ACC112 (cell line): ENCODE data around the gene LAMA2.

Source experiments
- H2AFZ ChIP-seq: fragments of 200-600 bp; sonication (generic); one replicate; pipeline ENCODE4 v1.6.0; 2017; ENCODE audit warnings: antibody characterized with exemption, low read length; ENCODE audit not compliant: unreplicated experiment
- H3K27ac ChIP-seq: fragments of 200-600 bp; sonication (generic); 2 replicates; pipeline ENCODE4 v1.5.1; 2014; ENCODE audit warnings: low read depth, mild to moderate bottlenecking, antibody characterized with exemption, low read length, moderate library complexity
- H3K27me3 ChIP-seq: fragments of 200-600 bp; sonication (generic); 2 replicates; pipeline ENCODE4 v1.6.1; 2014; ENCODE audit warnings: mild to moderate bottlenecking, antibody characterized with exemption, low read length, moderate library complexity, mixed read lengths; ENCODE audit not compliant: insufficient read depth
- H3K36me3 ChIP-seq: fragments of 200-600 bp; sonication (generic); 2 replicates; pipeline ENCODE4 v1.6.1; 2016; ENCODE audit warnings: mild to moderate bottlenecking, antibody characterized with exemption, low read length, moderate library complexity, mixed read lengths; ENCODE audit not compliant: insufficient read depth
- H3K4me1 ChIP-seq: fragments of 200-600 bp; sonication (generic); one replicate; pipeline ENCODE4 v1.6.1; 2016; ENCODE audit warnings: low read length, mixed read lengths; ENCODE audit not compliant: insufficient read depth, unreplicated experiment, control insufficient read depth
- H3K4me3 ChIP-seq: fragments of 200-600 bp; sonication (generic); 2 replicates; pipeline ENCODE4 v1.5.1; 2014; ENCODE audit warnings: mild to moderate bottlenecking, low read depth, low read length
- H3K79me2 ChIP-seq: fragments of 200-600 bp; sonication (generic); one replicate; pipeline ENCODE4 v1.6.0; 2016; ENCODE audit warnings: low read length; ENCODE audit not compliant: control insufficient read depth, unreplicated experiment, insufficient read depth

LAMA2 gene

GRCh38 chr6:129454488-129454887, 571.5 kb downstream of the LAMA2 start:
- H3K4me1 ChIP-seq, result no peaks in the 10 kb centered on the region
- H3K4me3 ChIP-seq, result no peak overlapping the region
- H3K79me2 ChIP-seq, result no peaks in the 10 kb centered on the region
- H3K36me3 ChIP-seq, result no peaks in the 10 kb centered on the region
- H3K27me3 ChIP-seq, result no peaks in the 10 kb centered on the region
- H3K27ac ChIP-seq, result no peak overlapping the region
- H2AFZ ChIP-seq, result no peak overlapping the region

- no peaks in the 10 kb centered on the region for H3K36me3 ChIP-seq
- H3K27me3 ChIP-seq, result no peaks in the 10 kb centered on the region
These were observed 572.3 kb downstream of the LAMA2 start for GRCh38 chr6:129455126-129455769.

GRCh38 chr6:129460221-129460620, 577.3 kb downstream of the LAMA2 start:
- no peaks in the 10 kb centered on the region for H3K4me1 ChIP-seq
- no peak overlapping the region for H3K27ac ChIP-seq
- H3K27me3 ChIP-seq, result no peaks in the 10 kb centered on the region
- H2AFZ ChIP-seq, result no peak overlapping the region
- H3K79me2 ChIP-seq, result no peaks in the 10 kb centered on the region
- H3K4me3 ChIP-seq, result no peak overlapping the region
- H3K36me3 ChIP-seq, result no peaks in the 10 kb centered on the region

More at GRCh38 chr6:129455126-129455769, 572.3 kb downstream of the LAMA2 start:
- H3K4me3 ChIP-seq, result no peak overlapping the region
- no peak overlapping the region for H2AFZ ChIP-seq
- no peaks in the 10 kb centered on the region for H3K4me1 ChIP-seq
- H3K79me2 ChIP-seq, result no peaks in the 10 kb centered on the region
- H3K27ac ChIP-seq, result no peak overlapping the region

GRCh38 chr6:129469070-129469662, 586.2 kb downstream of the LAMA2 start:
- Histone ChIP-seq H3K36me3 (no peaks in the 10 kb centered on the region), H3K27me3 (no peaks in the 10 kb centered on the region), H3K4me3 (no peak overlapping the region)

GRCh38 chr6:129472239-129472638, 589.3 kb downstream of the LAMA2 start:
- no peaks in the 10 kb centered on the region for H3K36me3 ChIP-seq
- no peaks in the 10 kb centered on the region for H3K79me2 ChIP-seq
- H3K4me3 ChIP-seq, result no peak overlapping the region
- no peak overlapping the region for H2AFZ ChIP-seq
- H3K4me1 ChIP-seq, result no peaks in the 10 kb centered on the region
- no peaks in the 10 kb centered on the region for H3K27me3 ChIP-seq
- H3K27ac ChIP-seq, result no peak overlapping the region

More at GRCh38 chr6:129469070-129469662, 586.2 kb downstream of the LAMA2 start:
- Histone ChIP-seq H3K4me1 (no peaks in the 10 kb centered on the region), H2AFZ (no peak overlapping the region), H3K79me2 (no peaks in the 10 kb centered on the region), H3K27ac (no peak overlapping the region)

GRCh38 chr6:129473546-129473945, 590.6 kb downstream of the LAMA2 start:
- Histone ChIP-seq H3K79me2 (no peaks in the 10 kb centered on the region), H3K27ac (no peak overlapping the region), H2AFZ (no peak overlapping the region), H3K4me1 (no peaks in the 10 kb centered on the region), H3K36me3 (no peaks in the 10 kb centered on the region), H3K27me3 (no peaks in the 10 kb centered on the region), H3K4me3 (no peak overlapping the region)

- no peaks in the 10 kb centered on the region for H3K36me3 ChIP-seq
- H2AFZ ChIP-seq, result no peak overlapping the region
- H3K27ac ChIP-seq, result no peak overlapping the region
- no peak overlapping the region for H3K4me3 ChIP-seq
- no peaks in the 10 kb centered on the region for H3K4me1 ChIP-seq
- no peaks in the 10 kb centered on the region for H3K27me3 ChIP-seq
- H3K79me2 ChIP-seq, result no peaks in the 10 kb centered on the region
These were observed 592.7 kb downstream of the LAMA2 start for GRCh38 chr6:129475477-129476247.

GRCh38 chr6:129476248-129476564, 593.3 kb downstream of the LAMA2 start:
- Histone ChIP-seq H3K27me3 (no peaks in the 10 kb centered on the region), H3K4me3 (no peak overlapping the region), H3K27ac (no peak overlapping the region), H3K36me3 (no peaks in the 10 kb centered on the region), H3K79me2 (no peaks in the 10 kb centered on the region), H3K4me1 (no peaks in the 10 kb centered on the region), H2AFZ (no peak overlapping the region)

GRCh38 chr6:129476810-129477209, 593.9 kb downstream of the LAMA2 start:
- H3K27ac ChIP-seq, result no peak overlapping the region
- no peak overlapping the region for H3K4me3 ChIP-seq
- no peaks in the 10 kb centered on the region for H3K27me3 ChIP-seq
- no peaks in the 10 kb centered on the region for H3K79me2 ChIP-seq
- no peaks in the 10 kb centered on the region for H3K36me3 ChIP-seq
- no peaks in the 10 kb centered on the region for H3K4me1 ChIP-seq
- no peak overlapping the region for H2AFZ ChIP-seq

- no peak overlapping the region for H3K4me3 ChIP-seq
- no peaks in the 10 kb centered on the region for H3K79me2 ChIP-seq
- H3K27me3 ChIP-seq, result no peaks in the 10 kb centered on the region
- no peak overlapping the region for H3K27ac ChIP-seq
- H3K36me3 ChIP-seq, result no peaks in the 10 kb centered on the region
- H2AFZ ChIP-seq, result no peak overlapping the region
- H3K4me1 ChIP-seq, result no peaks in the 10 kb centered on the region
These were observed 595.4 kb downstream of the LAMA2 start for GRCh38 chr6:129478379-129478778.

- Histone ChIP-seq H2AFZ (no peak overlapping the region), H3K27ac (no peak overlapping the region), H3K36me3 (0 out of 2 replicates have a peak, but pooled peaks cover 5% of the 10 kb centered on the region), H3K4me3 (no peak overlapping the region), H3K27me3 (no peaks in the 10 kb centered on the region), H3K4me1 (no peaks in the 10 kb centered on the region), H3K79me2 (no peaks in the 10 kb centered on the region)
These were observed 598.8 kb downstream of the LAMA2 start for GRCh38 chr6:129481706-129482105.
